GM19324 (cell line): ENCODE measurements around the gene JMJD7.

Source experiments
- ATAC-seq: cut with Tn5 transposase; IDR thresholded peaks from one replicate; pipeline ENCODE4 v1.9.1; 2021; ENCODE audit warnings: mild to moderate bottlenecking, moderate library complexity; ENCODE audit not compliant: unreplicated experiment, low FRiP score

JMJD7 gene

DNA sequence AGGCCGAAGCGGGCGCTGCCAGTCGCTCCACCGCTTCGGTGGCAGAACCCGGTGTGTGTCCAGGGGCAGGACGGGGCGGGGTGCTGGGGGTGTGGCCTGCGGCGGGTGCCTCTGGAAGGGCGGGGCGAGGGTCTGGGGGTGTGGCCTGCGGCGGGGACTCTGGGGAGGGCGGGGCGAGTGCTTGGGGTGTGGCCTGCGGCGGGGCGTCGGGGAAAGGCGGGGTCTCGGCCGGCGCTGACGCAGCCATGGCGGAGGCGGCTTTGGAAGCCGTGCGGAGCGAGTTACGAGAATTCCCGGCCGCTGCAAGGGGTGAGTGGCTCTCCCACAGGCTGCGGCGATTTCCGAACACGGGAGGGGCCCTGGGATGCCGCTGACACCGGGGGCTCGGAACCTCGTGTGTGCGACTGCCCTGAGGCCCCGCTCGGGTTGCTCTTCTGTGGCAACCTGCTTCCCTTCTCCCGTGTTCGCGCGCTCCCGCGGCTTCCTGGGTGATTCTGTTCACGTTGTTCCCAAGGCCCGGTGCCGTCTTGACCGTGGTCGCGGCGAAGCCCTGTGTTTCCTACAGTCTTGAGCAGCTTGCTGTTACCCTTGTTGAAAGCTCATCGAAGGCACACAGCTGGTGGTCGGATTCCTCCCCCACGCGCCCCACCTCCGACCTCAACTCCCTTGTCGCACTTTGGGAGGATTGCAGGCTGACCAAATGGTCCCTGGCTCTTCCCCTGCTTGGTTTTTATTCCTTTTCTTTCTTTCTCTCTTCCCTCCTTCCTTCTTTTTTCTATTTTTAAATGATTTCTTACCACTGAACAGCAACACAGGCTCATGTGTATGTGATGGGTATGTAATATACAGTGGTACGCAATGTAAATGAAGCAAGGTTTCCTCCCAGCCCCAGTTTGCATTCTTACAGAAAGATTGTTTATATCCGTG is at the start of gene JMJD7:
JMJD7 (plus strand) TSS at position 213 of the 927 bp plus-strand sequence; CDS start at position 246, 33 bp downstream.
- ATAC-seq, result peak; percentile 73

DNA sequence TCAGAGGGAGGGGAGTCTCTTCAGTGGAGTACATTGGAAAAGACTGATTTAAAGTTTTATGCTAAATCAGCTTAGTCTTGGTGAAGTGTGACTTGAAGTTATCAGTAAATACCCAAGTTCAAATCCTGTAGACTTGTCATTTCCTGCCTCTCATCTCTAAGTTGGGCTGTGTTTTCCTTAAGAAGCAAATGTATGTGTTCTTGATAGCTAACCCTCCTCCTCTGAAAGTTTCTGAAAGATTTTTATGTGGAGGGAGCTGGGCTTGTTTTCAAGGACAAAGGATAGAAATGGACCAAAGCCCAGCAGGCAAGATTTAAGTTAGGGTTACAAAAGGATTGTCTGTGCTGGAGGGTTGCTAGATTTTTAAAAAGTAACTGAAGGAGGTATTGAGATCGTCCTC is 49.4 kb upstream of the JMJD7 start:
- no peak for ATAC-seq

DNA sequence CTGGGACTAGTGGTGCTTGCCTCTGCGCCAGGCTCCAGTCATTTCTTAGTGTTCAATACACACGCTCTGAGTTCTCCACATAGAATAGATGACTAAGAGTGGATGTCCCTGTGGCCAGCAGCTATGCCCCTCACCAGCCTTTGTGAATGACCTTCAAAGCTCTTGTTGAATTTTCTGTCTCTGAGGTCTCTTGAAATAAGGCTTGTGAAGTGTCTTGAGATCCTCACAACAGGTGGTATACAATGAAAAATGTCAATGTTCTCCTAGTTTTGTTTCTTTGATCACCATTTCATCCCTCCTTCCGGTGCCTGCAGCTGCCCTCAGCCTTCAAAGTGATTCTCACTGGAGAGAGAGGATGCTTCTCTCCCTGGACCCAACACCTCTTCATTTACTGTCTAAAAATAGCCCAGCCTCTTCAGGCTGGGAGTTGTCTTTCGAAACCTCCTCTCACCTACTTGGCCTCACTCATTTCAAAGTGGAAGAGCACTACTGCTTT is 48.2 kb upstream of the JMJD7 start:
- ATAC-seq, result no peak

DNA sequence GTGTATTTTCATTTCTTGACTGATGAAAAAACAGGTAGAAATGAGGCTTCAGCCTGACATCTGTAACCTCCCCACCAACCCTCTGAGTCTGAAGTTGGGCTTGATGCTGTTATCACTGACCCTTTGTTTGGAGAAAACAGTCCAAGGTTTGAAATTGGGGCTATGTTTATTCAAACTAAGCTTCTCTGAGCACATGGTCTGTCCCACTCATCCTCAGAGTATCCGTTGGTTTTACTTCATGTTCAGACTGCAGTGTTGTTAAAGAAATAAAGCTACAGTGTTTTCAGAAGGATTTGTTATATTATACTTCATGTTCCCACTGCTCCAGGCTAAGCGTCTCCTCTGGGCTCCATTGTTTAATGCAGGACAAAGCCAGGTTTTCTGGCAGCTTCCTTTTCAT is 47.6 kb upstream of the JMJD7 start:
- no peak for ATAC-seq

DNA sequence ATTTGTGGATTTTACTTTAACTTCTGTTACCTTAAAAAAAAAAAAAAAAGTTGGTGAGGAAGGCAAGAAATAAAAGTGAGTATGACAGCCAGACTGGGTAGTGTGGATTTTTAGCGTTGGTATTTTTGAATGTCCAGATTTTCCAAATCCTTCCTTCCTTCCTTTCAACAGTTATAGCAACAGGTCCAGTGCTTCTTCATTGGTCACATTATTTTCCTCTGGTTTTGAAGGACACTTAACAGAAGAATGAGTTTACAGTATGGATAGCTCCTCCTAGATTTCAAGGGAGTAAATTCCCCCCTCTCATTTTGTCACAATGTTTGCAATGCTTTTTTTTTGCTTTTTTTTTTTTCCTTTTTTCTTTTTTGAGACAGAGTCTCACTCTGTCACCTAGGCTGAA is 47.2 kb upstream of the JMJD7 start:
- no peak for ATAC-seq

DNA sequence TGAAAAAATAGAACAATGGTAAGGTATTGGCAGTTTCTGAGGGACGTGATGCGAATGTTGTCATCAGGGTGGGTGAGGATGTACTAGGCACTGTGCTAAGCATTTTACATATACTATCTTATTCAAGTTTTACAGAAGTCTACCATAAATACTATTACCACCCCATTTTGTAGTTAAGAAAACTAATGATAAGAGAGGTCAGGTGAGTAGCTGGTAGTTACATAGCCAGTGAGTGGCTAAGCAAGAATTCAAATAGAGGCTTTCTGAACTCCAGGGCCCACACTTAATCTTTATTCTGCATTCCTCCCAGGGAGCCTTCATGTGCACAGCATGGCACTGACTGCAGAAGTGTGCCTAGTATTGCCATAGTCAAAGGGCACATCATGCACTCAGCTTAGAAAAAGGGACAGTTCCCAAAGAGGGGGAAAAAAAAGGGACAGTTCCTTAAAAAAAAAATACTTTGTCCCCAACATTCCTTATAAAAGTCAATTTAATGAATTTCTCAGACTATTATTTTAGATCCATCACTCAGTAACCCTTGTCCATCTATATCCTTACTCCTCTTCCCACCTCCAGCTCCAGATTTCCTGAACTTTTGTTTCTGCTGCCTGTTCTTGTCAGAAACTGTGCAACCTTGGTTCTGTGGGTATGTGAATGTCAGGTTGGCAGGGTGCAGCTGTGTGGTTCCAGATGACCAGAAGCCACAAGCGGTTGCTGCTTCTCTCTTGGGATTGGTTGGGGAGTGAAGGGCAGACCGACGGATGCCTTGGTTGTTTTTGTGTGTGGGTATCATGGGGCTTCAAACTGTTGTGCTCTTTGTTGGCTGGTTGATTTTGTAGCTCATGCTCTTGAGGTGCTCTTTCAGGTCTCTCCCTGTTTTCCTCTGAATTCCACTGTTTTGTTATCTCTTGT is 45.3 kb upstream of the JMJD7 start:
- no peak for ATAC-seq

DNA sequence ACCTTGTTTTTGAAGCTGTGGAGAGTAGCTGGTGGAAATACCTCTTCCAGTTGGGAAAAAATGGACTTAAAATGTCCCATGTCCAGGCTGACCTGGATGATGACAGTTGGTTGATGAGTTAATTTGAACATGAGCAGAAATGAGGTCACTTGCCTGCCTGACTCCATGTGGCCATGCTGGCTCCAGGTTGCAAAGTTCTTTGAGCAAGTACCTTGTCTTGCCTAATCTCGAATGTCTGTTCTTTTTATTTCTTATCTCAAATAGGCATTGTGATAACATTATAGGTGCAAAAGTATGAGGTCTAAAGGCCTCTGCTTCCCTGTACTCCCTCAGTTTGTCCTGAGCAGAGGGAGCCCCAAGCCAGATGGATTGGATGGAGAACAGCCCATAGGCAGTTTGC is 44.6 kb upstream of the JMJD7 start:
- no peak for ATAC-seq

DNA sequence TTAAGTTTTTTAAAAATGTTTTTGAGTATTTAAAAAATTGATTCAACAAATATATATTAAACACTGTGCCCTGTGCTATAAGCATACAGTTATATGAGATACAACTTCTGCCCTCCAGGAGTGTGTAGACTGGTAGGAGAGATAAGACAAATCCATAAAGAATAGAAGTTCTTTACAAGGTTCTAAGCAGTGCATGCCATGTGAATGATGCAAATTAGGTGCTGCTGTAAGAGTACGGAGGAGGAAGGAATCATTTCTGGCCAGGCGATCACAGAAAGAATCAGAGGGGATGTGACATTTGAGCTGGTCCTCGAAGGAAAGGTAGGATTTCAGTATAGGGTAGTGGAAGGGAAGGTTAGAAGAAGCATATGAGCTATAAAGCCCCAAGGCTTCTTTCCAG is 39.6 kb upstream of the JMJD7 start:
- ATAC-seq, result no peak

DNA sequence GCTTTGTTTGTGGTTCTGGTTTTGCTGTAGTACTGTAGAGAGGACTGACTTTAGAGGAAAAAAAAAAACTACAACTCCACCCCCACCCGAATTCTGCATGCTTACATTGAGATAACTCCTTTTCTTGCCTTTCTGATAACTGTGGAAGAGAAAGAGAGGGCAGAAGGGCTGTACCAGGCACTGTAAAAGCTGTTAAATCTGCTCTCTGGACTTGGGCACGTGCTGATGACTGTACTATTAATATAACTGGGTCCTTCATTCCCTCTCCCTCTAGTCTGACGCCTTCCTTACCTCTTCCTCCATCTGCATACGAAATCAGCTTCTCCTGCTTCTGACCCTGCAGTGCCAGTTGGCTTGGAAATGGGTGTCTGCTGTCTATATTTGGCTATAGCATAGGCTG is 38.7 kb upstream of the JMJD7 start:
- ATAC-seq, result no peak

DNA sequence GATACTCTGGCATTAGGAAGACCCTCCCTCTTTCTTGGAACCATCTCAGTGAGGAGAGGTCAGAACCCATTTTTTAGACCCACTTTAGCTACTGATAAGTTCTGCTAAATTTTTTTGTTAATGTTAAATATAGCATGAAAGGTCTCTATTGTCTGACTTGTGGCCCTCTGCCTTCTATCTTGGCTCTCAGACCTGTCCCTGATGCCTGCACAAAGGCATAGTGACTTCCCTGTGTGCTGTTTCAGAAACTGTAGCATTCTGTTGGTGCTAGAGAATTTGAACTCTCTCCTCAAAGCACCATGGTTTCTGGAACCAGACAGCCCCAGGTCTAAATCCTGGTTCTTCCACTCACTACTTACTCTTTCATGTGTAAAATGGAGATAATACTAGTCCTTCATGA is 38.2 kb upstream of the JMJD7 start:
- ATAC-seq, result no peak

DNA sequence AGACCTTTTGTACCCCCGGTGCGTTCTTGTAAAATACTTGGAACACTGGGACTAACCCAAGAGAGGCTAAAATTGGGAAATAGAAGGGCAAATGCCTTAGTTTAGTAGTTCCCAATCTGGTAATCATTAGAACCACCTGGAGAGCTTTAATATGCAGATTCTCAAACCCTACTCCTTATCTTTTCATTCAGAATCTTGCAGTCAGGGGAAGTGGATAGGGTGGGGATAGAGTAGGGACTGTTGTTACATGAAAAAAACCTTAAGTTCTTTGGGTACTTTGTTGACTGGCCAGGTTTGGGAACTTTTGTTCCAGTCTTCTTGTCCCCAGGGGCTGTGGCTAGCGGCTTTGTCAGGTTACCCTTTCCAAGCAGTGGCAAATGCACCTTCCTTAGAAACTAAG is 37.7 kb upstream of the JMJD7 start:
- no peak for ATAC-seq

DNA sequence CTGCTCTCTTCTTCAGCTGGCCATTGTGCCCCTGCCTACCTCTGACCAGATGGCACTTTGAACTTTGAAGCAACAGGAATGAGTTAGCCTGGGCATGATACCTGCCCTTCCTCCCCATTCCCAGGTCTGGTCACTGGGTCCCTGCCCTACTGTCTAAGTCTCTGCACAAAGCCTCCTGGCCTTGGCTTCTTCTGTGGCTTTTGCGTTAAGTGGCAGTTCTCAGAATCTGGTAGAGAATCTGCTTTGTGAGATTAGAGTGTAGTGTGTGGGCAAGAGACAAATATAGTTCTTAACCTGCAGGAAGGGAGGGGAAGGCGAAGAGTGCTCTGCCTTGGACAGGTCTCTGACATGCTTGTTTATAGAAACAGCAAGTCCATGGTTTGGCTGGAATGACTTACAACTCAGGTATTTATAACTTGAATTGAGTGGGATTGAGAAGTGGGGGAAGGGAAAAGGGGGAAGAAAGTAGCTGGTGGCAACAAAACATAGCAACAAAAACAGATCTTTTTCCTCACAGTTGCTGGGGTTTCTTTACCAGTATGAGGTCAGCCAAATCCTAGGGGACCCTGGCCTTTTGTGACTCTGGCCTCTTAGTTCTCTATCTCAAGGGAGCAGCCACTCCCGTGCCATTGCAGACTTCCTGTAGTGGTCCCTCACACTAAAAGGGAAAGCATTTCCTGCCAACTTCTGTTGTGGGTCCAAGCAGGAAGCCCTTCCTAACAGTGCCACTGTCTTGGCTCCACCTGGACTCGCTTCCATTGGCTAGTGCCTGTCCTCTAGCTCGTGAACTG is 36.9 kb upstream of the JMJD7 start:
- ATAC-seq, result no peak

DNA sequence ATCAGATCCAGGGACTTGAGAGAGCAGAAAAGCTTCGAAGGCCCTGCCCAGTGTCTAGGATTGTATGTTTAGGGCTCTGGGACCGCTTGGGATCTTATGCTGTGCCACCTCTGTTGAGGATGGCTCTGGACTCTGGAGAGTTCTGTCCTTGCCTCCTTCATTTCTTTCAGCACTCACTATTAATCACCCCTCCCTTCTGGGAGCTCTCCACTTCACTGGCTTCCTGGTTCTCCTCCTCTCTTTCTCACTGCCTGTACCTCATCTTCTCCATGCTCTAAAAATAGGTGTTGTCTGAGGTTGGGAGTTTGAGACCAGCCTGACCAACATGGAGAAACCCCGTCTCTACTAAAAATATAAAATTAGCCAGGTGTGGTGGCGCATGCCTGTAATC is 36.4 kb upstream of the JMJD7 start:
- no peak for ATAC-seq

DNA sequence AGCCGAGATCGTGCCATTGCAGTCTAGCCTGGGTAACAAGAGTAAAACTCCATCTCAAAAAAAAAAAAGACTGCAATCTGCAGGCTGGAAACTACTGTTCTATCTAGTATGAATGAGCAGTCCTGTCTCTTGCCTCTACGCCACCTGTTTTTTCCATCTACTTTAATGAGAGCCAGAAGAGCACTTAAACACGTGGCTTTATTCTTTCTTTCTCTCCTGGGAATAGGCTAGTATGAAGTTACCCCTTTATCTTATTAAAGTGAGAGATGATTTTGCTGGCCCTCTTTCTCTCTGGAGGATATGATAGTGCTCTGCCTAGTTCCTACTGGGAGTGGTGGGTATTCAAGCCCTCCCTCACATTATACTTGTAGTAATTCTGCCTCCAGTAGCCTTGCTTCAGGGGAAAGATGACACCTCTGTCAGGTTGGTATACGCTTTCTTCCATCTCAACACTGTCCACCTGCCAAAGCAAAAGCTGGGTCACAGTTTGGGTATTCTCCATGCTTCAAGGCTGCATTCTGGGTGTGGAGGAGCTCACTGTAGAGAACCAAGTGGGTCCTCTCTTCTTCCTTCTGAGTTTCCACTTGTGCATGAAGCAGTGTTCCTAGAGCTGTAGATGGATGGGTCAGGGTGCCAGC is 35.8 kb upstream of the JMJD7 start:
- ATAC-seq, result no peak

DNA sequence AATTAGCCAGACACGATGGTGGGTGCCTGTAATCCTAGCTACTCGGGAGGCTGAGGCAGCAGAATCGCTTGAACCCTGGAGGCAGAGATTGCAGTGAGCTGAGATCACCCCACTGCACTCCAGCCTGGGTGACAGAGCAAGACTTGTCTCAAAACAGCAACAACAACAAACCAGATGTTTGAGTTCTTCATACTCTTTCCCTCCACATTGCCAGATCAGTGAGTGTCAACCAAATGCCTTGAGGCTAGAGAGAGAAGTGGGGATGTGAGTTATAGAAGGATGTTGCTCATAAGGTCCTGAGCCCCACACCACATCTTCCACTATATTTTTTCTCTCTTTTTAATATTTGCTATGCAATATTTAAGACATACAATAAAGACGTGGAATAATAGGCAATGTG is 33.8 kb upstream of the JMJD7 start:
- ATAC-seq, result no peak

DNA sequence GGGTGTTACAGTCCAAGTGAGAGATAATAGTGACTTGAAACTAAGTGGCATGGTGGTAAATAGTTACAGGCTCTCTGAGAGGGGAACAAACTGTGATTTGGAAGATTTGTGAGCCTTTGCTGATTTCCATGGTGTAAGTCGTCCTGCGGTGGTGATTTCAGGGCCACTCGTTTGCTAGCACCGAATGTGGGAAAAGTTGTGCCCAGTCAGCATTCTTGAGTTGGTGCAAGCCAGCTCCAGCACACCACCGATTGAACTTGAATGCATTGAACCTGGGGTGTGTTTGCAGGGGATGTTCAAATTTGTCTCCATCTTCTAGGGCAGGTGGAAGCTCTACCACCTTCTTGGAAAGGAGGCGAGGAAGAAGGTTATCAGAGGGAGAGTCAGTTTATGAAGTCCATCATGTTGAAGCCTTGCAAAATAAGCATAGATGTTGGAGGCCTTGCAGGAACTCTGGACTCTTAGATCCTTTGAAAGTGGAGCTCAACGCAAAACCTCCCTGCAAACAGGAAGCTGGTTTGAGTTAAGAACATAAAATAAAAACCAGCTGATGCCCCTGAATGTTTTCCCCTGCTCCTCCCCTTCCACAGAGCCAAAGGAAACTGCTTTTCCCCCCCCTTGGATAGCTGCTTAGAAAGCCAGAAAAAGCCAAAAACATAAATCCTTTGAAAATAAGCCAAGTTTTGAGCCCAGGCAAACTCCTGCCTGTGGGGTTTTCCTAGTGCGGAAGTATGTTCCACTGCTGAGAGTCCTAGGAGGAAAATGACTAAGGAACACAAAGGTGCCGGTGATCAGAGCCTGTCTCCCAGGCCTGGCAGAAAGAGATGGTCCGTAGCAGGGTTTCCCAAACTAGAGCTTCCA is 31.7 kb upstream of the JMJD7 start:
- ATAC-seq, result no peak

DNA sequence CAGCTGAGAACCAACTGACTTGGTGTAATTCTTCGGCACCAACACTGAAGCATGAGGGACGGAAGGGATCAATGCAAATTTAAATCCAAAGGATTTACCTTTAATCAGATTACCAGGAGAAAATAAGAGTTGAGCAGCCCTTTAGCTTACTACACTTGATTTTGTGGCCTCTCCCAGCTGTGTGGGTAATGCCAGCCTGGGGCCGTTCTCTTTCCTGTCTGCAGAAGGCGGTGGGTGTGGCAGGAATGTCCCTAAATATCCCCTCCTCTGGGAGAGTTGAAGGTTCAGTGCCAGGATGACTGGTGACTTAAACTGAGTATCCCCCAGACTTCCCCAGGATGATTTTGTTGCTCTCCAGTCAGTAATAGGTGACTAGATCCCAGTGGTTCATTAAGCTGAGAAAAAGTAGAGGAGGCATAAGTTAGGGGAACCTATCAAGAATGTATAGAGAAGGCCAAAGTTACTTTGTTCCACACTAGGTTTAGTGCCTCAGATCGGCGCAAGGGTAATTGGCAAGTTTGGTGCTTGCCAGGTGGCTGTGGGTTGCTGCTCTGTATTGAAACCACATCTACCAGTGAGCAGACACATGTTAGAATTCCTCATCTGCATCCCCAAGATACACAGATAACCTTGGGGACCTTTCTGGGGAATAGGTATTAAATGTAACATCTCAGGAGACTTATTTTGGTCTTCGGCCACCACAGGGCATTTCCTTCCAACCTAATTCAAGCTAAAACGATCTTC is 30.5 kb upstream of the JMJD7 start:
- no peak for ATAC-seq
